A673 (cell line): ENCODE measurements around the gene TM4SF1.

Experiments used
- CTCF ChIP-seq: fragments of 300-800, 200-600 bp; sonication (generic); conservative IDR thresholded peaks from 2 replicates; pipeline ENCODE4 v1.5.1; 2017; ENCODE audit warnings: low read depth, mild to moderate bottlenecking, antibody characterized with exemption, low read length, moderate library complexity, mixed read lengths
- EZH2 ChIP-seq: fragments of 200-600 bp; sonication (generic); IDR thresholded peaks from 2 replicates; pipeline ENCODE4 v1.6.1; 2017; ENCODE audit warnings: borderline replicate concordance, low read depth, mild to moderate bottlenecking, mixed read lengths, antibody characterized with exemption, low read length; ENCODE audit not compliant: poor library complexity, severe bottlenecking

GRCh38 chr3:149390294-149390693, 12.8 kb upstream of the TM4SF1 start:
- TF ChIP-seq CTCF, result no peak
- TF ChIP-seq EZH2, result no peak
